WTC11 (cell line): ENCODE data around the gene FNBP1L. TPM values are rescaled to one million over a fixed set of nuclear protein-coding genes. Genes with fewer than 3 reads are reported as not detected.

Experiments
- ATAC-seq: fragments of 200-7000 bp; cut with Tn5 transposase; 2 replicates; pipeline ENCODE4 v1.10.0; 2021; ENCODE audit warnings: mild to moderate bottlenecking, moderate library complexity
- CTCF ChIA-PET: fragments of 300-600 bp; sonication (Branson Sonifier 250); formaldehyde crosslinking; loops from one replicate; lab custom pipeline; 2021; ENCODE audit warnings: antibody characterized with exemption; lab: Charles Lee
- POLR2A ChIA-PET: fragments of 350-600 bp; sonication (Branson Sonifier 250); formaldehyde crosslinking; loops from one replicate; lab custom pipeline; 2021; ENCODE audit warnings: antibody characterized with exemption; lab: Charles Lee
- DNase-seq: peaks from one replicate; pipeline ENCODE4 v3.0.0; 2021; ENCODE audit warnings: low spot score
- H3K27ac Mint-ChIP-seq: 2 replicates; pipeline ENCODE4 v1.8.0; 2021; ENCODE audit warnings: mixed read lengths
- H3K27me3 Mint-ChIP-seq: 2 replicates; pipeline ENCODE4 v1.8.0; 2021; ENCODE audit warnings: low read depth, mild to moderate bottlenecking, moderate library complexity, mixed read lengths
- H3K36me3 Mint-ChIP-seq: 2 replicates; pipeline ENCODE4 v1.8.0; 2021; ENCODE audit warnings: mixed read lengths
- H3K4me1 Mint-ChIP-seq: 2 replicates; pipeline ENCODE4 v1.8.0; 2022; ENCODE audit warnings: mixed read lengths
- H3K4me3 Mint-ChIP-seq: 2 replicates; pipeline ENCODE4 v1.8.0; 2021; ENCODE audit warnings: mild to moderate bottlenecking, moderate library complexity, mixed read lengths
- H3K9me3 Mint-ChIP-seq: 2 replicates; pipeline ENCODE4 v1.8.0; 2021; ENCODE audit warnings: mixed read lengths
- ATF6 ChIP-seq: sonication (generic); formaldehyde crosslinking; IDR thresholded peaks from 2 replicates; pipeline ENCODE4 v1.8.1; 2023; ENCODE audit warnings: mild to moderate bottlenecking, missing genetic modification reagents
- CTCF ChIP-seq: fragments of 200-600 bp; IDR thresholded peaks from 2 replicates; pipeline ENCODE4 v1.8.0; 2022; ENCODE audit warnings: antibody characterized with exemption
- ESRRA ChIP-seq: sonication (generic); formaldehyde crosslinking; IDR thresholded peaks from 2 replicates; pipeline ENCODE4 v1.8.1; 2022; ENCODE audit warnings: mild to moderate bottlenecking, missing genetic modification reagents, borderline replicate concordance
- ETV6 ChIP-seq: sonication (generic); formaldehyde crosslinking; IDR thresholded peaks from 2 replicates; pipeline ENCODE4 v1.8.1; 2022; ENCODE audit warnings: mild to moderate bottlenecking, missing genetic modification reagents
- FOXJ3 ChIP-seq: sonication (generic); formaldehyde crosslinking; IDR thresholded peaks from 2 replicates; pipeline ENCODE4 v1.9.0; 2021; ENCODE audit warnings: missing genetic modification reagents, mild to moderate bottlenecking, borderline replicate concordance
- GABPB1 ChIP-seq: sonication (generic); formaldehyde crosslinking; IDR thresholded peaks from 2 replicates; pipeline ENCODE4 v1.8.1; 2023; ENCODE audit warnings: mild to moderate bottlenecking, missing genetic modification reagents
- HMGA2 ChIP-seq: fragments of 250-450 bp; sonication (Bioruptor Pico); IDR thresholded peaks from 2 replicates; pipeline ENCODE4 v1.4.0; 2021; ENCODE audit warnings: mild to moderate bottlenecking, moderate library complexity
- JUN ChIP-seq: sonication (generic); formaldehyde crosslinking; IDR thresholded peaks from 2 replicates; pipeline ENCODE4 v1.8.0; 2023; ENCODE audit warnings: mild to moderate bottlenecking, missing genetic modification reagents
- NR2C2 ChIP-seq: sonication (generic); formaldehyde crosslinking; IDR thresholded peaks from 2 replicates; pipeline ENCODE4 v1.8.0; 2022; ENCODE audit warnings: mild to moderate bottlenecking, missing genetic modification reagents
- OVOL2 ChIP-seq: fragments of 250-450 bp; sonication (Bioruptor Pico); IDR thresholded peaks from 2 replicates; pipeline ENCODE4 v1.9.0; 2021; ENCODE audit warnings: mild to moderate bottlenecking, borderline replicate concordance
- SMAD4 ChIP-seq: sonication (generic); formaldehyde crosslinking; IDR thresholded peaks from 2 replicates; pipeline ENCODE4 v1.8.0; 2022; ENCODE audit warnings: mild to moderate bottlenecking, missing genetic modification reagents
- TEAD4 ChIP-seq: sonication (generic); formaldehyde crosslinking; IDR thresholded peaks from 2 replicates; pipeline ENCODE4 v1.8.0; 2022; ENCODE audit warnings: mild to moderate bottlenecking, missing genetic modification reagents
- USF2 ChIP-seq: sonication (generic); formaldehyde crosslinking; IDR thresholded peaks from 2 replicates; pipeline ENCODE4 v1.8.1; 2023; ENCODE audit warnings: mild to moderate bottlenecking, missing genetic modification reagents, moderate library complexity
- ZNF121 ChIP-seq: sonication (generic); formaldehyde crosslinking; IDR thresholded peaks from 2 replicates; pipeline ENCODE4 v1.8.0; 2023; ENCODE audit warnings: missing genetic modification reagents
- ZNF317 ChIP-seq: sonication (generic); formaldehyde crosslinking; IDR thresholded peaks from 2 replicates; pipeline ENCODE4 v1.8.1; 2023; ENCODE audit warnings: low read depth, mild to moderate bottlenecking, moderate library complexity, missing genetic modification reagents, borderline replicate concordance
- total RNA-seq: library from RNA; stranded (reverse); gene quantifications from 3 replicates; pipeline ENCODE4 v1.2.3, GENCODE V29; 2021
- TF ChIP-seq, protein P1 (sequence below): sonication (generic); formaldehyde crosslinking; IDR thresholded peaks from 2 replicates; pipeline ENCODE4 v1.8.0; 2023; ENCODE audit warnings: missing genetic modification reagents, mild to moderate bottlenecking, borderline replicate concordance
- TF ChIP-seq, protein P2 (sequence below): fragments of 250-450 bp; sonication (Bioruptor Pico); IDR thresholded peaks from 2 replicates; pipeline ENCODE4 v1.8.0; 2021; ENCODE audit warnings: mild to moderate bottlenecking
- TF ChIP-seq, protein P3 (sequence below): sonication (generic); formaldehyde crosslinking; IDR thresholded peaks from 2 replicates; pipeline ENCODE4 v1.8.0; 2023; ENCODE audit warnings: missing genetic modification reagents
- TF ChIP-seq, protein P4 (sequence below): sonication (generic); formaldehyde crosslinking; IDR thresholded peaks from 2 replicates; pipeline ENCODE4 v1.8.0; 2023; ENCODE audit warnings: mild to moderate bottlenecking, missing genetic modification reagents

The FNBP1L gene
- total RNA-seq, 1 experiment from 2014 or later: 79.1 TPM

GRCh38 chr1:93533677-93534076 is 85.8 kb downstream of the FNBP1L start:
- POLR2A ChIA-PET: no interaction called here
- Mint-ChIP-seq H3K27me3 (no peaks in the 10 kb centered on the region), H3K36me3 (peaks cover 25% of the 10 kb centered on the region), H3K4me1 (no peaks in the 10 kb centered on the region), H3K4me3 (no peak overlapping the region), H3K9me3 (no peaks in the 10 kb centered on the region), H3K27ac (no peak overlapping the region)
- CTCF ChIA-PET: no interaction called here
- no peak for ATAC-seq
- no peak for DNase-seq
- TF ChIP-seq FOXJ3 (CRISPR knock-in tag) (no peak), JUN (CRISPR knock-in tag) (no peak), SMAD4 (no peak), ZNF121 (CRISPR knock-in tag) (no peak), GABPB1 (CRISPR knock-in tag) (no peak), ESRRA (CRISPR knock-in tag) (no peak), ZNF317 (CRISPR knock-in tag) (no peak), ETV6 (CRISPR knock-in tag) (no peak), USF2 (CRISPR knock-in tag) (no peak), TEAD4 (CRISPR knock-in tag) (no peak), CTCF (no peak), HMGA2 (CRISPR knock-in tag) (no peak), OVOL2 (CRISPR knock-in tag) (no peak), ATF6 (CRISPR knock-in tag) (no peak), NR2C2 (CRISPR knock-in tag) (no peak)
- TF ChIP-seq, protein P1, sequence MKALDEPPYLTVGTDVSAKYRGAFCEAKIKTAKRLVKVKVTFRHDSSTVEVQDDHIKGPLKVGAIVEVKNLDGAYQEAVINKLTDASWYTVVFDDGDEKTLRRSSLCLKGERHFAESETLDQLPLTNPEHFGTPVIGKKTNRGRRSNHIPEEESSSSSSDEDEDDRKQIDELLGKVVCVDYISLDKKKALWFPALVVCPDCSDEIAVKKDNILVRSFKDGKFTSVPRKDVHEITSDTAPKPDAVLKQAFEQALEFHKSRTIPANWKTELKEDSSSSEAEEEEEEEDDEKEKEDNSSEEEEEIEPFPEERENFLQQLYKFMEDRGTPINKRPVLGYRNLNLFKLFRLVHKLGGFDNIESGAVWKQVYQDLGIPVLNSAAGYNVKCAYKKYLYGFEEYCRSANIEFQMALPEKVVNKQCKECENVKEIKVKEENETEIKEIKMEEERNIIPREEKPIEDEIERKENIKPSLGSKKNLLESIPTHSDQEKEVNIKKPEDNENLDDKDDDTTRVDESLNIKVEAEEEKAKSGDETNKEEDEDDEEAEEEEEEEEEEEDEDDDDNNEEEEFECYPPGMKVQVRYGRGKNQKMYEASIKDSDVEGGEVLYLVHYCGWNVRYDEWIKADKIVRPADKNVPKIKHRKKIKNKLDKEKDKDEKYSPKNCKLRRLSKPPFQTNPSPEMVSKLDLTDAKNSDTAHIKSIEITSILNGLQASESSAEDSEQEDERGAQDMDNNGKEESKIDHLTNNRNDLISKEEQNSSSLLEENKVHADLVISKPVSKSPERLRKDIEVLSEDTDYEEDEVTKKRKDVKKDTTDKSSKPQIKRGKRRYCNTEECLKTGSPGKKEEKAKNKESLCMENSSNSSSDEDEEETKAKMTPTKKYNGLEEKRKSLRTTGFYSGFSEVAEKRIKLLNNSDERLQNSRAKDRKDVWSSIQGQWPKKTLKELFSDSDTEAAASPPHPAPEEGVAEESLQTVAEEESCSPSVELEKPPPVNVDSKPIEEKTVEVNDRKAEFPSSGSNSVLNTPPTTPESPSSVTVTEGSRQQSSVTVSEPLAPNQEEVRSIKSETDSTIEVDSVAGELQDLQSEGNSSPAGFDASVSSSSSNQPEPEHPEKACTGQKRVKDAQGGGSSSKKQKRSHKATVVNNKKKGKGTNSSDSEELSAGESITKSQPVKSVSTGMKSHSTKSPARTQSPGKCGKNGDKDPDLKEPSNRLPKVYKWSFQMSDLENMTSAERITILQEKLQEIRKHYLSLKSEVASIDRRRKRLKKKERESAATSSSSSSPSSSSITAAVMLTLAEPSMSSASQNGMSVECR (CRISPR knock-in tag): no peak
- TF ChIP-seq, protein P2, sequence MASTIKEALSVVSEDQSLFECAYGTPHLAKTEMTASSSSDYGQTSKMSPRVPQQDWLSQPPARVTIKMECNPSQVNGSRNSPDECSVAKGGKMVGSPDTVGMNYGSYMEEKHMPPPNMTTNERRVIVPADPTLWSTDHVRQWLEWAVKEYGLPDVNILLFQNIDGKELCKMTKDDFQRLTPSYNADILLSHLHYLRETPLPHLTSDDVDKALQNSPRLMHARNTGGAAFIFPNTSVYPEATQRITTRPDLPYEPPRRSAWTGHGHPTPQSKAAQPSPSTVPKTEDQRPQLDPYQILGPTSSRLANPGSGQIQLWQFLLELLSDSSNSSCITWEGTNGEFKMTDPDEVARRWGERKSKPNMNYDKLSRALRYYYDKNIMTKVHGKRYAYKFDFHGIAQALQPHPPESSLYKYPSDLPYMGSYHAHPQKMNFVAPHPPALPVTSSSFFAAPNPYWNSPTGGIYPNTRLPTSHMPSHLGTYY: no peak
- TF ChIP-seq, protein P3, sequence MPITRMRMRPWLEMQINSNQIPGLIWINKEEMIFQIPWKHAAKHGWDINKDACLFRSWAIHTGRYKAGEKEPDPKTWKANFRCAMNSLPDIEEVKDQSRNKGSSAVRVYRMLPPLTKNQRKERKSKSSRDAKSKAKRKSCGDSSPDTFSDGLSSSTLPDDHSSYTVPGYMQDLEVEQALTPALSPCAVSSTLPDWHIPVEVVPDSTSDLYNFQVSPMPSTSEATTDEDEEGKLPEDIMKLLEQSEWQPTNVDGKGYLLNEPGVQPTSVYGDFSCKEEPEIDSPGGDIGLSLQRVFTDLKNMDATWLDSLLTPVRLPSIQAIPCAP (CRISPR knock-in tag): no peak
- TF ChIP-seq, protein P4, sequence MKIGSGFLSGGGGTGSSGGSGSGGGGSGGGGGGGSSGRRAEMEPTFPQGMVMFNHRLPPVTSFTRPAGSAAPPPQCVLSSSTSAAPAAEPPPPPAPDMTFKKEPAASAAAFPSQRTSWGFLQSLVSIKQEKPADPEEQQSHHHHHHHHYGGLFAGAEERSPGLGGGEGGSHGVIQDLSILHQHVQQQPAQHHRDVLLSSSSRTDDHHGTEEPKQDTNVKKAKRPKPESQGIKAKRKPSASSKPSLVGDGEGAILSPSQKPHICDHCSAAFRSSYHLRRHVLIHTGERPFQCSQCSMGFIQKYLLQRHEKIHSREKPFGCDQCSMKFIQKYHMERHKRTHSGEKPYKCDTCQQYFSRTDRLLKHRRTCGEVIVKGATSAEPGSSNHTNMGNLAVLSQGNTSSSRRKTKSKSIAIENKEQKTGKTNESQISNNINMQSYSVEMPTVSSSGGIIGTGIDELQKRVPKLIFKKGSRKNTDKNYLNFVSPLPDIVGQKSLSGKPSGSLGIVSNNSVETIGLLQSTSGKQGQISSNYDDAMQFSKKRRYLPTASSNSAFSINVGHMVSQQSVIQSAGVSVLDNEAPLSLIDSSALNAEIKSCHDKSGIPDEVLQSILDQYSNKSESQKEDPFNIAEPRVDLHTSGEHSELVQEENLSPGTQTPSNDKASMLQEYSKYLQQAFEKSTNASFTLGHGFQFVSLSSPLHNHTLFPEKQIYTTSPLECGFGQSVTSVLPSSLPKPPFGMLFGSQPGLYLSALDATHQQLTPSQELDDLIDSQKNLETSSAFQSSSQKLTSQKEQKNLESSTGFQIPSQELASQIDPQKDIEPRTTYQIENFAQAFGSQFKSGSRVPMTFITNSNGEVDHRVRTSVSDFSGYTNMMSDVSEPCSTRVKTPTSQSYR: no peak
